Cardiac fibroblast (primary cell): ENCODE data around the gene SSTR3.

ENCODE experiments used
- DNase-seq, 2 donors: peaks; one replicate each; pipeline versions ENCODE4 v3.0.0 to v3.0.0-alpha.2; 2010; ENCODE audit warnings: low read depth in 2 of 2
- H3K4me3 ChIP-seq, 2 donors: replicated peaks in 1 of 2; 1 replicate in 1 of 2; 2 replicates in 1 of 2; pipeline ENCODE4 v1.5.1; 2011; ENCODE audit warnings: low read depth in 2 of 2, low read length in 2 of 2, mild to moderate bottlenecking in 2 of 2, moderate library complexity in 1 of 2
- TF ChIP-seq, protein P1 (sequence below): IDR thresholded peaks from one replicate; pipeline ENCODE4 v1.5.1; 2011; ENCODE audit warnings: low read depth, mild to moderate bottlenecking, low read length, inconsistent platforms

The SSTR3 gene

DNA sequence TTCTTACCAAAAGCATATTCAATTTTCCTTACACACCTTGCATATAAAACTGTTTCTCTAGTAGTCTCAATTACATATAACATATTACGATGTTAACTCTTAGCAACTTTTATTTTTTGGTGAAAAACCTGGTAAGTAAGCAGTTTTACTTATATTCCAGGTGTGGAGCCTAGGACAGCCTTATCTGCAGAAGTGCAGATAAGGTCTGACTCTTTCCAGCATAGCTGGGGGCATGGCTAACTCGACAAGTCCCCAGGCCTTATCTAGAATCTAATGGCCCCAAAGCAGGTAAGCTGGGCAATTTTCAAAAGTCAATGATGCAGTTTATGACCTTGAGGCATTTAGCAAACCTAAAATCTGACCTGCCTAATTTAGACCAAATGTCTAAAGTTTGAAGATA is 20.1 kb downstream of the SSTR3 start:
- no peak for DNase-seq
- TF ChIP-seq, protein P1, sequence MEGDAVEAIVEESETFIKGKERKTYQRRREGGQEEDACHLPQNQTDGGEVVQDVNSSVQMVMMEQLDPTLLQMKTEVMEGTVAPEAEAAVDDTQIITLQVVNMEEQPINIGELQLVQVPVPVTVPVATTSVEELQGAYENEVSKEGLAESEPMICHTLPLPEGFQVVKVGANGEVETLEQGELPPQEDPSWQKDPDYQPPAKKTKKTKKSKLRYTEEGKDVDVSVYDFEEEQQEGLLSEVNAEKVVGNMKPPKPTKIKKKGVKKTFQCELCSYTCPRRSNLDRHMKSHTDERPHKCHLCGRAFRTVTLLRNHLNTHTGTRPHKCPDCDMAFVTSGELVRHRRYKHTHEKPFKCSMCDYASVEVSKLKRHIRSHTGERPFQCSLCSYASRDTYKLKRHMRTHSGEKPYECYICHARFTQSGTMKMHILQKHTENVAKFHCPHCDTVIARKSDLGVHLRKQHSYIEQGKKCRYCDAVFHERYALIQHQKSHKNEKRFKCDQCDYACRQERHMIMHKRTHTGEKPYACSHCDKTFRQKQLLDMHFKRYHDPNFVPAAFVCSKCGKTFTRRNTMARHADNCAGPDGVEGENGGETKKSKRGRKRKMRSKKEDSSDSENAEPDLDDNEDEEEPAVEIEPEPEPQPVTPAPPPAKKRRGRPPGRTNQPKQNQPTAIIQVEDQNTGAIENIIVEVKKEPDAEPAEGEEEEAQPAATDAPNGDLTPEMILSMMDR = no peak
- no peak overlapping the region for H3K4me3 ChIP-seq

DNA sequence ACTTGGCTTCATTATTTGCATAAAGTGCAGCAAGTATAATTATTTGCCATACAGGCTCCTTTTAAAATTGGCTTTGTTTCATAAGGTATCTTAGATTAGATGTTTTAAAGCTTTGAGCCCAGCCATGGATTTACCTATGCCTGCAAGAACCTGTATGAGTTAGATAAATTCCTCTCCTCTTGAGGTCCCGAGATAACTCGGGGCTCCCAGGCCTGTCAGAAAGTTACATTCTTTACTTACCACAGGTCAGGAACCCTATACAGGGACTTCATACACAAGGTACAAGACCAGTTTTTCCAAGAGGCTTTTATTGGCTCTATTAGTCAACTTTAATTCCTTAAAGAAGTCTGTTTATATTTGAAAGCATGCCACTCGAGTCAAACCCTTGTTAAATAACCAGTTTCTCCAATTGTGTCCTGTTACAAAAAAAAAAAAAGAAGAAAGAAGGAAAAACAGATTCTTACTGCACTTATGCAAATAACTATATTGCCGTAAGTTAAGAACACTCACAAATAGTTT is 22.0 kb downstream of the SSTR3 start:
- no peak overlapping the region for H3K4me3 ChIP-seq
- DNase-seq = no peak

DNA sequence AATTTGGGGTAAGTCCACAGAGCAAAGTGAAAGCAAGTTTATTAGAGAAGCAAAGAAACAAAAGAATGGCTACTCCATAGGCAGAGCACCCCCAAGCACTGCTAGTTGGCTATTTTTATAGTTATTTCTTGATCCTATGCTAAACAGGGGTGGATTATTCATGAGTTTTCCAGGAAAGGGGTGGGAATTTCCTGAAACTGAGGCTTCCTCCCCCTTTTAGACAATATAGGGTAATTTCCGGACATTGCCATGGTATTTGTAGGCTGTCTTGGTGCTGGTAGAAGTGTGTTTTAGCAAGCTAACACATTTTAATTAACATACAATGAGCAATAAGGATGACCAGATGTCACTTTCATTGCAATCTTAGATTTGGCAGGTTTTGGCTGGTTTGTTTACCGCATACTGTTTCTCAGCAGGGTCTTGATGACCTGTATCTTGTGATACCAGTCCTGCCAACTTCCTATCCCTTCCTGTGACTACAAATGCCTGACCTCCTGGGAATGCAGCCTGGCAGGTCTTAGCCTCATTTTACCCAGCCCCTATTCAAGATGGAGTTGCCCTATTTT is 23.3 kb downstream of the SSTR3 start:
- H3K4me3 ChIP-seq = no peak overlapping the region
- peak; percentile 58 to 83 for DNase-seq

More for the DNA sequence above, 22.0 kb downstream of the SSTR3 start:
- TF ChIP-seq, protein P1 = no peak

GRCh38 chr22:37187891-37188761 is 24.2 kb downstream of the SSTR3 start, which contains the start of gene C1QTNF6:
Gene C1QTNF6, minus strand, starts transcription at chr22:37188247. Its CDS starts 34 bp downstream, at chr22:37188213.
- peak in 1 of 2 donors; percentile 87 for DNase-seq
- H3K4me3 ChIP-seq = peak within 1 kb of the TSS; percentile 56 to 65
- TF ChIP-seq, protein P1 = no peak

More for the DNA sequence above, 23.3 kb downstream of the SSTR3 start:
- TF ChIP-seq, protein P1 = no peak

DNA sequence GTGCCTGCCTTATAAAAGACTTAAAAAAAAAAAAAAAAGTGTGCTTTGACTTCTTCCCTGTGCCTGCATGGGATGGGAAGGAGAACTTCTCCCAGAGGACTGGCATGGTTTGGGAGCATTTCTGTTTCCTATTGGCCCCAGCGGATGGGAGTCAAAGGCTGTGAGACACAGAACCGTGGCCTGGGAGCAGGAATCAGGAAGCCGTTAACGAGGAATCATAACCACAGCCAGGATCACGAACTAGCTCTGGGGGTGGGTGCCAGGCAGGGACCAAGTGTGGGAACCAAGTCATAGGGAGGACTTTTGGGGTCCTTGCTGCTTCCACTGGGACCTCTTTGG is 24.8 kb downstream of the SSTR3 start:
- peak; percentile 52 to 55 for DNase-seq

DNA sequence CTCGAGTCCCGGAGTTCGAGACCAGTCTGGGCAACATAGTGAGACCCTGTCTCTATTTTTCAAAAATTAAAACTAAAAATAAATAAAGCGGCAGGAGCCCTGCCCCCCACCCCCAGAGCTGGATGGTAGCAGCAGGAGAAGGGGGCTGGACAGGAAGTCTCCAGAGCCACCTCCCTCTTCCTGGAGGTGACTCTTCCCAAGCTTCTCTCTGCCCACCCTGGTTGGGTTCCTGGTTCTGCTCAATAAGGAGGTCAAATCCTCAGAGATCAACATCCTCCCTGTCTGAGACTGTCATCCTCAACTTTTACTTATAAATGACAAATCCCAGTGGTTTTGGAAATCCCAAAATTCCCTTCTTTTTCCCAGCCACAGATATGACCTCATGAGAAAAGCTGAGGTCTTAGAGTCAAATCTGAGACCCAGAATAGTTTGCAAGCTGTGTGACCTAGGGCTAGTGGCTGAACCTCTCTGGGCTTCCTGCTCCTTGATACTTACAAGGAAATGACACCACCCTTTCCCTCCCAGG is 25.2 kb downstream of the SSTR3 start:
- peak overlapping the region; percentile 56 to 65 for H3K4me3 ChIP-seq
- TF ChIP-seq, protein P1 = no peak

More for the DNA sequence above, 24.8 kb downstream of the SSTR3 start:
- H3K4me3 ChIP-seq = peak overlapping the region; percentile 56 to 65
- TF ChIP-seq, protein P1 = no peak

More for the DNA sequence above, 25.2 kb downstream of the SSTR3 start:
- peak in 1 of 2 donors; percentile 58 for DNase-seq
